Keratinocyte (primary cell): ENCODE results near the gene GM2A.

Experiments used
- EZH2 ChIP-seq: IDR thresholded peaks from one replicate; pipeline ENCODE4 v1.6.1; 2012; ENCODE audit warnings: inconsistent platforms, mild to moderate bottlenecking, low read length, moderate library complexity
- TF ChIP-seq, protein P1 (sequence below), 3 experiments: IDR thresholded peaks in 1 of 3; conservative IDR thresholded peaks in 1 of 3; optimal IDR thresholded peaks in 1 of 3; 2 replicates in 2 of 3; 3 replicates in 1 of 3; pipeline versions ENCODE3 to v1.5.1; 2011; ENCODE audit warnings: low read length in 3 of 3, mild to moderate bottlenecking in 3 of 3, moderate library complexity in 2 of 3, control low read depth in 1 of 3, inconsistent platforms in 1 of 3; ENCODE audit not compliant: insufficient read depth in 2 of 3; ENCODE audit errors: extremely low read depth in 1 of 3

DNA sequence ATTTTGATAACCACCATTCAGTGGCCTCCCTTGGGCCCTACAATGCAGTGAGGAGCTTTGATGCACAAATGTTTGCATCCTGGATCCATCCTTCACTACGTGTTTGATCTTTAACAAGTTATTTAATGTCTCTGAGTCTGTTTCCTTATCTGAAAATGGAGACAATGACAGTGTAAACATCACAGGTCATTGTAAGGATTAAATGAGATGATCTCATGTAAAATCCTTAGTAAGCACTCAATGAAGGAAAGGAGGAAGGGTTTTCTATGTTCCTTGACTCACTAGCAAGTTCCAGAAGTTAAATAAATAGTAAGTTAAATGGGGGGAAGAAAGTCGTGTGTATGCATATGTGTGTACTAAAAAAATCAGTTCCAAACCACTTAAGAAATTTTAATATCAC, 60.4 kb downstream of the GM2A start:
- TF ChIP-seq, protein P1, sequence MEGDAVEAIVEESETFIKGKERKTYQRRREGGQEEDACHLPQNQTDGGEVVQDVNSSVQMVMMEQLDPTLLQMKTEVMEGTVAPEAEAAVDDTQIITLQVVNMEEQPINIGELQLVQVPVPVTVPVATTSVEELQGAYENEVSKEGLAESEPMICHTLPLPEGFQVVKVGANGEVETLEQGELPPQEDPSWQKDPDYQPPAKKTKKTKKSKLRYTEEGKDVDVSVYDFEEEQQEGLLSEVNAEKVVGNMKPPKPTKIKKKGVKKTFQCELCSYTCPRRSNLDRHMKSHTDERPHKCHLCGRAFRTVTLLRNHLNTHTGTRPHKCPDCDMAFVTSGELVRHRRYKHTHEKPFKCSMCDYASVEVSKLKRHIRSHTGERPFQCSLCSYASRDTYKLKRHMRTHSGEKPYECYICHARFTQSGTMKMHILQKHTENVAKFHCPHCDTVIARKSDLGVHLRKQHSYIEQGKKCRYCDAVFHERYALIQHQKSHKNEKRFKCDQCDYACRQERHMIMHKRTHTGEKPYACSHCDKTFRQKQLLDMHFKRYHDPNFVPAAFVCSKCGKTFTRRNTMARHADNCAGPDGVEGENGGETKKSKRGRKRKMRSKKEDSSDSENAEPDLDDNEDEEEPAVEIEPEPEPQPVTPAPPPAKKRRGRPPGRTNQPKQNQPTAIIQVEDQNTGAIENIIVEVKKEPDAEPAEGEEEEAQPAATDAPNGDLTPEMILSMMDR (optimal IDR thresholded peaks at IDR 0.05 in 1 of 3, IDR thresholded peaks at IDR 0.05 in 1 of 3, conservative IDR thresholded peaks at IDR 0.05 in 1 of 3; ENCODE audit: extremely low read depth in 1 of 3, insufficient read depth in 2 of 3, low read length in 3 of 3) = no peak
- TF ChIP-seq EZH2 = no peak
